HL-60 (cell line): Measurements from ENCODE around the gene GLYR1.

Experiments used
- GABPA ChIP-seq: IDR thresholded peaks from 2 replicates; pipeline ENCODE4 v1.6.1; 2012; ENCODE audit warnings: low read depth
- POLR2AphosphoS5 ChIP-seq: IDR thresholded peaks from 2 replicates; pipeline ENCODE4 v1.6.1; 2012; ENCODE audit warnings: low read depth
- TF ChIP-seq, protein P1 (sequence below): IDR thresholded peaks from one replicate; pipeline ENCODE4 v1.5.1; 2011; ENCODE audit warnings: low read length, control low read depth, inconsistent platforms; ENCODE audit not compliant: insufficient read depth

DNA sequence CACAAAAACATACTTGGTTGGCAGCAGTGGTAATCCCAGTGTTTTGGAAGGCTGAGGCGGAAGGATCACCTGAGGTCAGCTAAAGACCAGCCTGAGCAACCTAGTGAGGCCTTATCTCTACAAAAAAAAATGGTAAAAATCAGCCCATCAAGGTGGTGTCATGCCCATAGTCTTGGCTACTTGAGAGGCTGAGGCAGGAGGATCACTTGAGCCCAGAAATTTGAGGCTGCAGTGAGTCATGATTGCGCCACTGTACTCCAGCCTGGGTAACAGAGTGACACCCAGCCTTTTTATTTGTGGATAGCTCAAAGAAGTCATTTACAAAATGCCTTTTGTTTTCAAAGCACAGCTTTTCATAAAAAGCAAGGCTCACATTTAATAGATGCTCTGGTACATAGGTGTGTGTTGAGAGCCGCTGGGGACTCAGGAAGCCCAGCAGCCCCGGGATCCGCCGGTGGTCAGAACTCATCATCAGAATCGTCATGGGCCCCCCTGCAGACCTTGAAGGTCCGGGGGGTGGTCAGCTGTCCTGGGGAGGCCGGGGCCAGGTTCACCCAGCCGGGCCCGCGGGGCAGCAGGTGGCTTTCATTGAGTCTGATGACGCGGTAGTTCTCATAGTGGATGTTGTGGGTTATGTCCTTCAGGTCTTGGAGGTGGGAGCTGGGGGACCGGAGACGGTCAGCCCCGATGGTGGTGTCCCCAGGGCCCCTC, 69.6 kb downstream of the GLYR1 start:
- TF ChIP-seq, protein P1, sequence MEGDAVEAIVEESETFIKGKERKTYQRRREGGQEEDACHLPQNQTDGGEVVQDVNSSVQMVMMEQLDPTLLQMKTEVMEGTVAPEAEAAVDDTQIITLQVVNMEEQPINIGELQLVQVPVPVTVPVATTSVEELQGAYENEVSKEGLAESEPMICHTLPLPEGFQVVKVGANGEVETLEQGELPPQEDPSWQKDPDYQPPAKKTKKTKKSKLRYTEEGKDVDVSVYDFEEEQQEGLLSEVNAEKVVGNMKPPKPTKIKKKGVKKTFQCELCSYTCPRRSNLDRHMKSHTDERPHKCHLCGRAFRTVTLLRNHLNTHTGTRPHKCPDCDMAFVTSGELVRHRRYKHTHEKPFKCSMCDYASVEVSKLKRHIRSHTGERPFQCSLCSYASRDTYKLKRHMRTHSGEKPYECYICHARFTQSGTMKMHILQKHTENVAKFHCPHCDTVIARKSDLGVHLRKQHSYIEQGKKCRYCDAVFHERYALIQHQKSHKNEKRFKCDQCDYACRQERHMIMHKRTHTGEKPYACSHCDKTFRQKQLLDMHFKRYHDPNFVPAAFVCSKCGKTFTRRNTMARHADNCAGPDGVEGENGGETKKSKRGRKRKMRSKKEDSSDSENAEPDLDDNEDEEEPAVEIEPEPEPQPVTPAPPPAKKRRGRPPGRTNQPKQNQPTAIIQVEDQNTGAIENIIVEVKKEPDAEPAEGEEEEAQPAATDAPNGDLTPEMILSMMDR: no peak
- no peak for TF ChIP-seq POLR2AphosphoS5
- TF ChIP-seq GABPA: no peak
